Activated naive CD4-positive, alpha-beta T cell treated with anti-CD3 and anti-CD28 coated beads for 36 hours (primary cell): Measurements from ENCODE around the gene RNGTT. TPM values are rescaled to one million over a fixed set of nuclear protein-coding genes. Genes with fewer than 3 reads are reported as not detected.
A peak's percentile ranks its signal among the peaks of the same experiment; 100 is the strongest.

Experiments
- CTCF ChIA-PET: fragments of 350-600 bp; sonication (Branson Sonifier 250); formaldehyde crosslinking; loops from one replicate; lab custom pipeline; 2021; ENCODE audit warnings: antibody characterized with exemption; lab: Charles Lee
- DNase-seq: peaks from one replicate; pipeline ENCODE4 v3.0.0-alpha.2; 2020
- H3K27ac Mint-ChIP-seq: one replicate; pipeline ENCODE4 v1.8.0; 2021; ENCODE audit warnings: mild to moderate bottlenecking, mixed read lengths
- H3K27me3 Mint-ChIP-seq: one replicate; pipeline ENCODE4 v1.8.0; 2021; ENCODE audit warnings: low read depth, mixed read lengths
- H3K36me3 Mint-ChIP-seq: one replicate; pipeline ENCODE4 v1.8.0; 2021; ENCODE audit warnings: low read depth, mixed read lengths
- H3K4me1 Mint-ChIP-seq: one replicate; pipeline ENCODE4 v1.8.0; 2021; ENCODE audit warnings: low read depth, mixed read lengths
- H3K4me3 Mint-ChIP-seq: one replicate; pipeline ENCODE4 v1.8.0; 2021; ENCODE audit warnings: mild to moderate bottlenecking, moderate library complexity, mixed read lengths
- H3K9me3 Mint-ChIP-seq: one replicate; pipeline ENCODE4 v1.8.0; 2021; ENCODE audit warnings: mixed read lengths
- intact Hi-C: fragments of 100-400 bp; cut with micrococcal nuclease; formaldehyde crosslinking; loops from one replicate; pipeline ENCODE4 v1.15.1; 2023
- total RNA-seq, 2 experiments: library from RNA; stranded (reverse); gene quantifications; one replicate each; pipeline ENCODE4 v1.2.3, GENCODE V29; 2021

The RNGTT gene
- total RNA-seq, 2 experiments from 2014 or later: 21.7 to 23.5 TPM

DNA sequence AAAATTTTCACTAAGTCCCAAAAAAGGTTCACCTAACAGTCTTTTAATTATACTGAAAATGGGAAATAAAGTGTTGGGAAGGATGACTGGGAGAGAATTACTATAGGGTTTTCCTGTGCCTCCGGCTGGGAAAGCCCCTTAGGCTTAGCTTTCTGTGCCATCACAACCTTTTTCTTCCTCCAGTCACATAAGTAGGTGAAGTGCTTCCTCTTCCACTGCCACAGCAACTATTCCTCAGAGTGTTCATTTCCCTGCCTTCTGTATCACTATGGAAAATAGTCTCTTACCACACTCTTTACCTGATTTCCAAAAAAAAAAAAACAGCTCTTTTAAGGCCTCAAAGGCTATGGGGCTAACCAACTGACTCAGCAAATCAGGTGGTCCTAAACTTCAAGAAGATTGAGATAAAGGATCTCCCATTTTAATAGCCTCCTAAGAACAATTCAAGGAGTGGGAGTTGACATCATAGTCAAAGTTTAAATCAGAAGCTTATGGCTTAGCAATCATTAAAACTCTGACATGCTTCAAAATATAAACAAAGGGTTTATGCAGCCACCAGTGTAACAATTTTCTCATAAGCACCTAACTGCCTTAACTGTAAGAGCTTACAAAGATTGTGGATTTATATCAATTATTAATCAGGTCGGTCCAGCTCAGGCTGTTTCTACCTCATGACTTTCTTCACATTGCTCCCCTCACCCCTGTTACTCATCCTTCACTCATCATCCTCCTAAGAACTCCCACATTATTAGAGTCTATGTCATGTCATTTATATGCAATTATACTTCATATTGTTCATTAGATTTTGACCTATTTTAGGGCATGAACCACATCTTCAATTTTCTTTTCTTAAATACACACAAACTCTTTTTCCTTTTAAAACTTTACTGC lies 95.3 kb downstream of the RNGTT start:
- Mint-ChIP-seq H3K4me3 (no peak overlapping the region), H3K27ac (no peak overlapping the region)

DNA sequence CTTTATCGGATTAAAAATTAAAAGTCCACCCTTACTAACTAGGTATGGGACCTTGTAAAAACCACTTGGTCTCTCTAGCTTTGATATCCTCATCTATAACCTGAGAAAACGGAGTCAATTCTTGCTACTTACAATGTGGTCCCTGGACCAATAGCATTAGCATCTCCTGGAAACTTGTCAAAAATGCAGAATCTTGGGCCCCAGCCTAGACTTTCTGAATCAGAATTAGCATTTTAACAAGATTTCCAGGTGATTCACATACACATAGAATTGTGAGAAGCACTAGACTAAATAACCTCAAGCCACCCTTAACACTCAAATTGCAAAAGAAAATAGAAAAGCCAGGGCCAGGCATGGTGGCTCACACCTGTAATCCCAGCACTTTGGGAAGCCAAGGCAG lies 96.6 kb downstream of the RNGTT start:
- intact Hi-C loops: no loop called here
- no peak overlapping the region for H3K27ac Mint-ChIP-seq
- H3K4me3 Mint-ChIP-seq: no peak overlapping the region
- H3K9me3 Mint-ChIP-seq: no peaks in the 10 kb centered on the region
- H3K36me3 Mint-ChIP-seq: peaks cover 8% of the 10 kb centered on the region
- CTCF ChIA-PET: no interaction called here
- H3K27me3 Mint-ChIP-seq: no peaks in the 10 kb centered on the region
- no peak for DNase-seq
- H3K4me1 Mint-ChIP-seq: peaks cover 28% of the 10 kb centered on the region

More for the DNA sequence above, 95.3 kb downstream of the RNGTT start:
- peaks cover 1% of the 10 kb centered on the region for H3K36me3 Mint-ChIP-seq
- no peaks in the 10 kb centered on the region for H3K9me3 Mint-ChIP-seq
- H3K27me3 Mint-ChIP-seq: no peaks in the 10 kb centered on the region
- peaks cover 35% of the 10 kb centered on the region for H3K4me1 Mint-ChIP-seq
- intact Hi-C loops: no loop called here
- CTCF ChIA-PET: interaction anchor here (0.6 to 3.5 kb wide), 5 partner anchors 11 to 1032 kb away, joined by 3 to 35 read pairs (median 4); no protein-coding TSS in a partner anchor
- DNase-seq: no peak

DNA sequence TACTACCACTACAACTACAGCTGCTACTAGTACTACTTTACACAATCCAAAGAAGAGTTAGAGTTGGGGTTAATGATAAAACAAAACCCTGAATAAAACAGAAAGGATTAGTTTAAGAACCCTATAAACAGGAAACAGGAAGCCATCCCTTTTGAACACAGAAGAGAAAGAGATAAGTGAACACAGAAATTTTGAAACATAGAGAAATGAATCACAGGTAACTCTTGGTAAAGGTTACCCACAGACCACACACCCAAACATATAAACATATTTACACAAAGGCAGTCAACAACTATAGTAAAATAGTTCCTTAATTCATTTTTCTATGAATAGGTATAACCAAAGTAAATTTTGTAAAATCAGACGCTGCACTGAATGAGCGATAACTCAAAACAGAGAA lies 98.1 kb downstream of the RNGTT start:
- intact Hi-C loops: no loop called here
- no peak for DNase-seq
- H3K36me3 Mint-ChIP-seq: peaks cover 8% of the 10 kb centered on the region
- H3K9me3 Mint-ChIP-seq: no peaks in the 10 kb centered on the region
- H3K4me1 Mint-ChIP-seq: peaks cover 28% of the 10 kb centered on the region
- H3K27ac Mint-ChIP-seq: peak overlapping the region; percentile 69
- H3K27me3 Mint-ChIP-seq: no peaks in the 10 kb centered on the region
- CTCF ChIA-PET: no interaction called here
- H3K4me3 Mint-ChIP-seq: no peak overlapping the region

GRCh38 chr6:88864359-88865054 lies 98.9 kb downstream of the RNGTT start:
- H3K9me3 Mint-ChIP-seq: no peaks in the 10 kb centered on the region
- no peak for DNase-seq
- peaks cover 28% of the 10 kb centered on the region for H3K4me1 Mint-ChIP-seq
- no peak overlapping the region for H3K27ac Mint-ChIP-seq
- intact Hi-C loops: no loop called here
- H3K4me3 Mint-ChIP-seq: no peak overlapping the region
- CTCF ChIA-PET: no interaction called here
- H3K27me3 Mint-ChIP-seq: no peaks in the 10 kb centered on the region
- H3K36me3 Mint-ChIP-seq: peaks cover 9% of the 10 kb centered on the region

- Mint-ChIP-seq H3K27ac (no peak overlapping the region), H3K27me3 (no peaks in the 10 kb centered on the region), H3K36me3 (peaks cover 9% of the 10 kb centered on the region), H3K4me3 (no peak overlapping the region), H3K4me1 (peaks cover 7% of the 10 kb centered on the region), H3K9me3 (no peaks in the 10 kb centered on the region)
- intact Hi-C loops: no loop called here
- DNase-seq: no peak
- CTCF ChIA-PET: interaction anchor here (6.1 kb wide), 1 partner anchor 10 kb away, joined by 35 read pairs; no protein-coding TSS in a partner anchor
Measured at GRCh38 chr6:88860310-88860709, 103.1 kb downstream of the RNGTT start.

GRCh38 chr6:88858455-88858854 lies 105.0 kb downstream of the RNGTT start:
- intact Hi-C loops: no loop called here
- H3K9me3 Mint-ChIP-seq: no peaks in the 10 kb centered on the region
- CTCF ChIA-PET: interaction anchor here (0.7 to 6.1 kb wide), 2 partner anchors 11 to 39 kb away, joined by 5 to 35 read pairs; no protein-coding TSS in a partner anchor

GRCh38 chr6:88856566-88856965 lies 106.9 kb downstream of the RNGTT start:
- no peaks in the 10 kb centered on the region for H3K27me3 Mint-ChIP-seq
- peaks cover 6% of the 10 kb centered on the region for H3K36me3 Mint-ChIP-seq
- no peak overlapping the region for H3K27ac Mint-ChIP-seq
- no peaks in the 10 kb centered on the region for H3K4me1 Mint-ChIP-seq
- DNase-seq: no peak
- CTCF ChIA-PET: interaction anchor here (6.1 kb wide), 1 partner anchor 13 kb away, joined by 35 read pairs; no protein-coding TSS in a partner anchor
- intact Hi-C loops: no loop called here
- no peaks in the 10 kb centered on the region for H3K9me3 Mint-ChIP-seq
- no peak overlapping the region for H3K4me3 Mint-ChIP-seq

More at GRCh38 chr6:88858455-88858854, 105.0 kb downstream of the RNGTT start:
- Mint-ChIP-seq H3K36me3 (peaks cover 11% of the 10 kb centered on the region), H3K4me1 (no peaks in the 10 kb centered on the region), H3K27me3 (no peaks in the 10 kb centered on the region), H3K27ac (no peak overlapping the region), H3K4me3 (no peak overlapping the region)
- DNase-seq: no peak

DNA sequence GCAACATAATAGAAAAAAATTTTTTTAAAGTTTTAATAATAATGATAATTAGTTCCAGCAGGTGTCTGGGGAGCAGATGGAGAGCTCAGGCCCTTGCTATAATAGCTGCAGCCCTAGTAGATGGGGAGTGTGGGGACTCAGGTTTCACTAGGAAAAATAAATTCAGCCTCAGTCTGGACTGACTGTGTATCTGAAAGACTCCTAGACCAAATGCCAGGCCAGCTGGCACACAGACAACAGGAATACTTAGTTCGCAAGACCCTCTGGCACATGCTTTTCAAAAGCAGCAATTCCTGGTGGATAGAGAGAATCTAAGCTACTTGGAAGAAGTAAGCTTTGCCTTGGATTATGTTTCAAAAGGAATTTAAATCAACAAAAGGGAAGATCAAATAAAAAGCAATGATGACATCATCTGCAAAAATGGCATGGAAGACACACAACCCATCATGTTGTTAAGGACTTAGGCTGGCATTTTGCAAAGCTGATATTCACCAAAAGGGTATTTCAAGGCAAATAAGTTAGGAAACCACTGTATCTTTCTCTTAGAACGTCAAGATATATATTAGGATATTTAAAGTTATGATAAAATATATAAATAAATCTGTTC lies 107.8 kb downstream of the RNGTT start:
- Mint-ChIP-seq H3K27ac (no peak overlapping the region), H3K36me3 (peaks cover 6% of the 10 kb centered on the region), H3K27me3 (no peaks in the 10 kb centered on the region), H3K9me3 (no peaks in the 10 kb centered on the region), H3K4me3 (no peak overlapping the region), H3K4me1 (no peaks in the 10 kb centered on the region)
- no peak for DNase-seq
- intact Hi-C loops: no loop called here
- CTCF ChIA-PET: interaction anchor here (6.1 kb wide), 1 partner anchor 14 kb away, joined by 35 read pairs; no protein-coding TSS in a partner anchor

- Mint-ChIP-seq H3K4me3 (no peak overlapping the region), H3K27me3 (no peaks in the 10 kb centered on the region), H3K36me3 (peaks cover 4% of the 10 kb centered on the region), H3K4me1 (no peaks in the 10 kb centered on the region), H3K9me3 (no peaks in the 10 kb centered on the region), H3K27ac (no peak overlapping the region)
- DNase-seq: no peak
- CTCF ChIA-PET: no interaction called here
- intact Hi-C loops: loop anchor here (5.0 kb wide), 1 partner anchor 605 kb away; no protein-coding TSS in a partner anchor
Measured at GRCh38 chr6:88852775-88853174, 110.6 kb downstream of the RNGTT start.

- H3K27me3 Mint-ChIP-seq: no peaks in the 10 kb centered on the region
- H3K4me3 Mint-ChIP-seq: no peak overlapping the region
- intact Hi-C loops: loop anchor here (5.0 kb wide), 1 partner anchor 605 kb away; no protein-coding TSS in a partner anchor
- H3K4me1 Mint-ChIP-seq: no peaks in the 10 kb centered on the region
- CTCF ChIA-PET: no interaction called here
- H3K36me3 Mint-ChIP-seq: peaks cover 4% of the 10 kb centered on the region
- no peak for DNase-seq
- H3K27ac Mint-ChIP-seq: no peak overlapping the region
- H3K9me3 Mint-ChIP-seq: no peaks in the 10 kb centered on the region
Measured at GRCh38 chr6:88852000-88852399, 111.4 kb downstream of the RNGTT start.

- Mint-ChIP-seq H3K4me1 (no peaks in the 10 kb centered on the region), H3K27ac (no peak overlapping the region), H3K9me3 (no peaks in the 10 kb centered on the region), H3K27me3 (no peaks in the 10 kb centered on the region), H3K36me3 (peaks cover 6% of the 10 kb centered on the region), H3K4me3 (no peak overlapping the region)
- no peak for DNase-seq
- intact Hi-C loops: no loop called here
- CTCF ChIA-PET: no interaction called here
Measured at GRCh38 chr6:88848870-88849269, 114.5 kb downstream of the RNGTT start.

DNA sequence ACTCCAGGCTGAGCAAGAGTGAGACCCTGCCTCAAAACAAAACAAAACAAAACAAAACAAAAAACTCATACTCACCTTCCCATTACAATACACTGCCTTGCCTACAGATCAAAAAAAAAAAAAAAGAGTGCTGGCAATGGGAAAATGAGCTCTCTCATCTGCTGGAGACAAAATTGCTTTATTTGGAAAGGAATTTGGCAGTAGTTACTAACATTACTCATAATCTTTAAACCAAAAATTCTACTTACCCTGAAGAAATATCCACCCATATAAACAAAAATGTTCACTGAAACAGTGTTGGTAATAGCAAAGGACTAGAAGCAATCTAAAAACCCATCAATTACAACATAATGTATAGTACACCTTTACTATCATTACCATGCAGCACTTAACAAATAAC lies 120.4 kb downstream of the RNGTT start:
- intact Hi-C loops: no loop called here
- H3K4me3 Mint-ChIP-seq: no peak overlapping the region
- peaks cover 34% of the 10 kb centered on the region for H3K36me3 Mint-ChIP-seq
- DNase-seq: no peak
- no peaks in the 10 kb centered on the region for H3K27me3 Mint-ChIP-seq
- CTCF ChIA-PET: no interaction called here
- no peak overlapping the region for H3K27ac Mint-ChIP-seq
- H3K9me3 Mint-ChIP-seq: peaks cover 3% of the 10 kb centered on the region
- H3K4me1 Mint-ChIP-seq: no peaks in the 10 kb centered on the region
